ENCODE measurements around the gene ABCC11. TPM values are rescaled to one million over a fixed set of nuclear protein-coding genes. Genes with fewer than 3 reads are reported as not detected.

Gene ABCC11
- total and polyA plus RNA-seq, 10 donors = 0.05 to 0.37 (median 0.18) TPM; not detected in 4

DNA sequence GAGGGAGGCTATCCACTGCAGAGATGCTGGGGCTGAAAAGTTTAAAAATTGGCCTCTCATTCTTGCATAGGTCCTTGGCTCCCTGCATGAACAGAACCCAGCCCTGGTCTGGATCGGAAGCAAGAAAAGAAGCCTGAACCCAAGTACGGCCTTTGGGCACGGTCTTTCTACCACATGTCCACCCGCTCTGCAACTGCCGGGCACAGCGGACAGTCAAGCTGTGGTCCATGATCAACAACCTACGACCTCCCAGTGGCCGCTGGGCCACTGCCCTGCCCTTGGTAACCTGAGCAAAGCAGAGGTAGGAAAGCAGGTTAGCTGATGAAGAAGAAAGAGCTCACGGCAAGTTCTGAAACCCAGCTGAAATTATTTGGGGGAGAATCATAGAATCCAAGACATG is 95.1 kb downstream of the ABCC11 start:
- no peak overlapping the region for H3K4me3 ChIP-seq
- H3K36me3 ChIP-seq = no peaks in the 10 kb centered on the region
- peaks cover 0 to 31% (median 0%) of the 10 kb centered on the region in 7 donors for H3K27me3 ChIP-seq (replicated peaks in 1 of 7)
- H3K4me1 ChIP-seq = peaks cover 0 to 8% (median 5%) of the 10 kb centered on the region in 6 donors
- intact Hi-C loops (cut with DNase I; ENCODE audit: low total_unique reads) = loop anchor here (10.0 kb wide), 1 partner anchor 1197 kb away; no protein-coding TSS in a partner anchor
- WGBS, 5 donors = 93 to 97% (median 95%) methylated on average over 9 of the region's 9 CpGs
- H3K9me3 ChIP-seq = peaks cover 0 to 18% (median 9%) of the 10 kb centered on the region in 8 donors
- TF ChIP-seq, protein P1, sequence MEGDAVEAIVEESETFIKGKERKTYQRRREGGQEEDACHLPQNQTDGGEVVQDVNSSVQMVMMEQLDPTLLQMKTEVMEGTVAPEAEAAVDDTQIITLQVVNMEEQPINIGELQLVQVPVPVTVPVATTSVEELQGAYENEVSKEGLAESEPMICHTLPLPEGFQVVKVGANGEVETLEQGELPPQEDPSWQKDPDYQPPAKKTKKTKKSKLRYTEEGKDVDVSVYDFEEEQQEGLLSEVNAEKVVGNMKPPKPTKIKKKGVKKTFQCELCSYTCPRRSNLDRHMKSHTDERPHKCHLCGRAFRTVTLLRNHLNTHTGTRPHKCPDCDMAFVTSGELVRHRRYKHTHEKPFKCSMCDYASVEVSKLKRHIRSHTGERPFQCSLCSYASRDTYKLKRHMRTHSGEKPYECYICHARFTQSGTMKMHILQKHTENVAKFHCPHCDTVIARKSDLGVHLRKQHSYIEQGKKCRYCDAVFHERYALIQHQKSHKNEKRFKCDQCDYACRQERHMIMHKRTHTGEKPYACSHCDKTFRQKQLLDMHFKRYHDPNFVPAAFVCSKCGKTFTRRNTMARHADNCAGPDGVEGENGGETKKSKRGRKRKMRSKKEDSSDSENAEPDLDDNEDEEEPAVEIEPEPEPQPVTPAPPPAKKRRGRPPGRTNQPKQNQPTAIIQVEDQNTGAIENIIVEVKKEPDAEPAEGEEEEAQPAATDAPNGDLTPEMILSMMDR (IDR thresholded peaks at IDR 0.05 in 8 of 11, conservative IDR thresholded peaks at IDR 0.05 in 3 of 11) = no peak
- TF ChIP-seq POLR2A (IDR thresholded peaks at IDR 0.05) (no peak), POLR2AphosphoS5 (IDR thresholded peaks at IDR 0.05) (no peak)
- no peak for DNase-seq
- H3K27ac ChIP-seq = no peak overlapping the region

DNA sequence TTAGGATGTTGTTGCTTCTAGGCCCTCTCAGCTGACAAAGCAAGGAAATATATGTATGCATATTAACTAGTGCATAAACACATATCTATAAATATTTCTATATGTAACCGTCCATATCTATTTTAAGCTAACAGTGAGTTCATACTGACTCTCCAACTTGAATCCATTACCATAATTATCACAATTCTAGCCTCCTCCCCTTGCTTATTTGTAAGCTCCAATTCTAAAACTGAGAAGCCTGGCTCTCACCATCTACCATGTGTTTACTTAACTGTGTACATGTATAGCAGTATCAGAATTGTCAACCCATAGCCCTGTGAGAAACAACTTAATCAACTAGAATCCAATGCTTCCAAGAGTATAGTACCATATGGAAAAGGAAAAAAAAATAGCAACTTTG is 96.6 kb downstream of the ABCC11 start:
- Histone ChIP-seq H3K36me3 (no peaks in the 10 kb centered on the region), H3K9me3 (peaks cover 0 to 18% (median 9%) of the 10 kb centered on the region in 8 donors), H3K4me3 (no peak overlapping the region), H3K27me3 (replicated peaks in 1 of 7) (peaks cover 0 to 19% (median 0%) of the 10 kb centered on the region in 7 donors), H3K4me1 (no peaks in the 10 kb centered on the region), H3K27ac (no peak overlapping the region)
- intact Hi-C loops (cut with DNase I; ENCODE audit: low total_unique reads) = loop anchor here (10.0 kb wide), 1 partner anchor 1196 kb away; no protein-coding TSS in a partner anchor
- TF ChIP-seq POLR2AphosphoS5 (IDR thresholded peaks at IDR 0.05) (no peak), POLR2A (IDR thresholded peaks at IDR 0.05) (no peak)
- TF ChIP-seq, protein P1 (IDR thresholded peaks at IDR 0.05 in 8 of 11, conservative IDR thresholded peaks at IDR 0.05 in 3 of 11) = no peak
- no peak for DNase-seq
- 36 to 79% (median 72%) methylated on average over 1 of the region's 1 CpG for WGBS, 5 donors

DNA sequence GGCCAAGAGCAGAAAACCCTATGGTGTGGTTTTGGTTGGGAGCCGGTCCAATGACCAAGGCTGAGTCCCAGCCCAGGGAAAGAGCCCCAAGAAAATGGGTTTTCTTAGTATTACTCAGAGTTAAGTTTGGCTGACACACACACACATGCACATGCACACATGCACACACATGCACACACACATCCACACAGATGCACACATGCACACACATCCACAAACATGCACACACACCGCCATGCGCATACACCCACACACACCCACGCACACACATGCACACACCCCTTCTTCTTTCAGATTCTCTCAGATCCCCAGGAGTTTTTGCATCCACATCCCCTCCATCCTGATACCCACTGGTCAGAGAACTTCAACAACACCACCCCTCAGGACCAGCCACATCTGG is 100.6 kb downstream of the ABCC11 start:
- TF ChIP-seq POLR2AphosphoS5 (IDR thresholded peaks at IDR 0.05) (no peak), POLR2A (IDR thresholded peaks at IDR 0.05) (no peak)
- TF ChIP-seq, protein P1 (IDR thresholded peaks at IDR 0.05 in 8 of 11, conservative IDR thresholded peaks at IDR 0.05 in 3 of 11) = no peak
- peaks cover 0 to 18% (median 9%) of the 10 kb centered on the region in 8 donors for H3K9me3 ChIP-seq
- H3K27me3 ChIP-seq (replicated peaks in 1 of 7) = peaks cover 0 to 25% (median 0%) of the 10 kb centered on the region in 7 donors
- DNase-seq = no peak
- H3K36me3 ChIP-seq = no peaks in the 10 kb centered on the region
- H3K4me3 ChIP-seq = no peak overlapping the region
- intact Hi-C loops (cut with DNase I; ENCODE audit: low total_unique reads) = no loop called here
- WGBS, 5 donors = 85 to 95% (median 92%) methylated on average over 4 of the region's 4 CpGs
- no peaks in the 10 kb centered on the region for H3K4me1 ChIP-seq
- no peak overlapping the region for H3K27ac ChIP-seq

DNA sequence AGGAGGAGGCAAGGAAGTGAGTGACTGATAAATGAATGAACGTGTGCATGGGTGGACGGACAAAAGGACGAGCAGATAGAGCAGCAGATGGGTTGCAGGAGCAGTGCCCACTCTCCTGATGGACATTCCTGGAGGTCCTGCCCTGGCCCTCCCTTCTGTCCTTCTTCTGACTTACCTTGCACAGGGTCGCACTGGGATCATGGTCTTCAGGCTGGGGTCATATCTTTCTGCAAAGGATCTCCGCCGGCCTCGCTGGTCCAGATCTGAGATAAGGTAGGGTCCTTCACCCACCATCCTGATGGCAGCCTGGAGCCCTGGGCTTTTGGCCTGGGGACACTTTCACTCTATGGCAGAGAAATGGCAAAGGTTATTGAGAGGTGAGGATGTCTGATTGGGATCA is 101.2 kb downstream of the ABCC11 start:
- H3K27me3 ChIP-seq (replicated peaks in 1 of 7) = peaks cover 0 to 25% (median 0%) of the 10 kb centered on the region in 7 donors
- intact Hi-C loops (cut with DNase I; ENCODE audit: low total_unique reads) = no loop called here
- no peak for DNase-seq
- H3K27ac ChIP-seq = no peak overlapping the region
- WGBS, 5 donors = 76 to 94% (median 87%) methylated on average over 7 of the region's 7 CpGs
- no peaks in the 10 kb centered on the region for H3K36me3 ChIP-seq
- no peaks in the 10 kb centered on the region for H3K4me1 ChIP-seq
- TF ChIP-seq POLR2AphosphoS5 (IDR thresholded peaks at IDR 0.05) (no peak), POLR2A (IDR thresholded peaks at IDR 0.05) (no peak)
- TF ChIP-seq, protein P1 (IDR thresholded peaks at IDR 0.05 in 8 of 11, conservative IDR thresholded peaks at IDR 0.05 in 3 of 11) = no peak
- peaks cover 0 to 18% (median 9%) of the 10 kb centered on the region in 8 donors for H3K9me3 ChIP-seq
- H3K4me3 ChIP-seq = no peak overlapping the region

Measured in spleen (tissue), 11 donors.